NCI-H128 (cell line): Measurements from ENCODE around the gene ZNF148.

Experiments
- DNase-seq: peaks from one replicate; lab custom pipeline; 2025; ENCODE audit not compliant: unreplicated experiment; lab: John Stamatoyannopoulos, UW

Gene ZNF148

GRCh38 chr3:125192190-125193035 lies 182.7 kb downstream of the ZNF148 start:
- DNase-seq: no peak

GRCh38 chr3:125191730-125192129 lies 183.4 kb downstream of the ZNF148 start:
- DNase-seq: no peak

GRCh38 chr3:125191256-125191655 lies 183.9 kb downstream of the ZNF148 start:
- DNase-seq: no peak

- DNase-seq: no peak
These were observed 184.3 kb downstream of the ZNF148 start for GRCh38 chr3:125190786-125191185.

GRCh38 chr3:125189378-125190165 lies 185.6 kb downstream of the ZNF148 start:
- no peak for DNase-seq

GRCh38 chr3:125188955-125189354 lies 186.2 kb downstream of the ZNF148 start:
- no peak for DNase-seq

- DNase-seq: no peak
These were observed 187.6 kb downstream of the ZNF148 start for GRCh38 chr3:125187599-125187910.

- no peak for DNase-seq
These were observed 188.1 kb downstream of the ZNF148 start for GRCh38 chr3:125186800-125187598.

GRCh38 chr3:125186261-125186787 lies 188.8 kb downstream of the ZNF148 start:
- DNase-seq: no peak

GRCh38 chr3:125185805-125186204 lies 189.3 kb downstream of the ZNF148 start:
- DNase-seq: no peak

GRCh38 chr3:125179884-125180240 lies 195.3 kb downstream of the ZNF148 start:
- no peak for DNase-seq

GRCh38 chr3:125179143-125179883 lies 195.8 kb downstream of the ZNF148 start:
- no peak for DNase-seq

- no peak for DNase-seq
These were observed 197.4 kb downstream of the ZNF148 start for GRCh38 chr3:125177746-125178145.
